Measurements from ENCODE around the gene PACC1. TPM values are rescaled to one million over a fixed set of nuclear protein-coding genes. Genes with fewer than 3 reads are reported as not detected.

PACC1 gene
- total RNA-seq, 3 donors from 2014 or later (not counting 1 experiment from before 2014, with no cell fraction given): 5.0 to 14.2 (median 11.4) TPM

DNA sequence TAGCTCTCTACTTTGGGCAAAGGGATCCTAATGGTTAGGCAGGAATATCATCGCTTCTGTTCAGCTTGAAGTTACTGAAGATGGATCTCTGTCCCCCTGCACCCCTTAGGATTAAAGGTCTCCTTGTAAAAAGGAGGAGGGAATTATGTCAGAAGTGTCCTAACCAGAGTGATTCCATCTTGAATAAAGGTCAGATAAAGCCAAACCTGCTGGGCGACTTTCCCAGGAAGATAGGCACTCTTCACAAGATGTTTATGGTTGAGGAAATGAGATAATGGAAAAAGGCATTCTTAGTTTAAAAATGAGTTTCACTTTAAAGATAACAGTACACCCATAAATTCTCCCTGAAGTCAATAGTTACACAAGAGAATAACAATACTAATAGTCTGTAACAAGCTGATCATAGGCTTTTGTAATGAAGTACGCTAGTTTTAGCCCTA is 16.3 kb upstream of the PACC1 start:
- Histone ChIP-seq H3K27ac (ENCODE audit: low read length) (no peak overlapping the region), H3K36me3 (ENCODE audit: control insufficient read depth, insufficient read depth, low read length) (no peaks in the 10 kb centered on the region), H3K4me3 (ENCODE audit: low read length) (no peak overlapping the region), H3K4me1 (ENCODE audit: control insufficient read depth, insufficient read depth, low read length) (peaks cover 7% of the 10 kb centered on the region), H3K27me3 (ENCODE audit: control insufficient read depth, insufficient read depth, low read length) (no peaks in the 10 kb centered on the region), H3K9me3 (ENCODE audit: control insufficient read depth, insufficient read depth, low read length) (no peaks in the 10 kb centered on the region)
- Mint-ChIP-seq H3K4me3 (peak overlapping the region; percentile 68), H3K36me3 (no peaks in the 10 kb centered on the region), H3K27ac (no peak overlapping the region), H3K27me3 (ENCODE audit: low read depth in 2 of 2) (peaks cover 4 to 7% of the 10 kb centered on the region in 2 donors), H3K9me3 (no peaks in the 10 kb centered on the region), H3K4me1 (peaks cover 4 to 9% of the 10 kb centered on the region in 2 donors)
- DNase-seq (no peak), ATAC-seq (no peak)
- intact Hi-C loops (cut with micrococcal nuclease): no loop called here
- TF ChIP-seq, protein P1, sequence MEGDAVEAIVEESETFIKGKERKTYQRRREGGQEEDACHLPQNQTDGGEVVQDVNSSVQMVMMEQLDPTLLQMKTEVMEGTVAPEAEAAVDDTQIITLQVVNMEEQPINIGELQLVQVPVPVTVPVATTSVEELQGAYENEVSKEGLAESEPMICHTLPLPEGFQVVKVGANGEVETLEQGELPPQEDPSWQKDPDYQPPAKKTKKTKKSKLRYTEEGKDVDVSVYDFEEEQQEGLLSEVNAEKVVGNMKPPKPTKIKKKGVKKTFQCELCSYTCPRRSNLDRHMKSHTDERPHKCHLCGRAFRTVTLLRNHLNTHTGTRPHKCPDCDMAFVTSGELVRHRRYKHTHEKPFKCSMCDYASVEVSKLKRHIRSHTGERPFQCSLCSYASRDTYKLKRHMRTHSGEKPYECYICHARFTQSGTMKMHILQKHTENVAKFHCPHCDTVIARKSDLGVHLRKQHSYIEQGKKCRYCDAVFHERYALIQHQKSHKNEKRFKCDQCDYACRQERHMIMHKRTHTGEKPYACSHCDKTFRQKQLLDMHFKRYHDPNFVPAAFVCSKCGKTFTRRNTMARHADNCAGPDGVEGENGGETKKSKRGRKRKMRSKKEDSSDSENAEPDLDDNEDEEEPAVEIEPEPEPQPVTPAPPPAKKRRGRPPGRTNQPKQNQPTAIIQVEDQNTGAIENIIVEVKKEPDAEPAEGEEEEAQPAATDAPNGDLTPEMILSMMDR (IDR thresholded peaks at IDR 0.05): no peak
- 83% methylated on average over 3 of the region's 3 CpGs for WGBS (ENCODE audit: insufficient coverage)

DNA sequence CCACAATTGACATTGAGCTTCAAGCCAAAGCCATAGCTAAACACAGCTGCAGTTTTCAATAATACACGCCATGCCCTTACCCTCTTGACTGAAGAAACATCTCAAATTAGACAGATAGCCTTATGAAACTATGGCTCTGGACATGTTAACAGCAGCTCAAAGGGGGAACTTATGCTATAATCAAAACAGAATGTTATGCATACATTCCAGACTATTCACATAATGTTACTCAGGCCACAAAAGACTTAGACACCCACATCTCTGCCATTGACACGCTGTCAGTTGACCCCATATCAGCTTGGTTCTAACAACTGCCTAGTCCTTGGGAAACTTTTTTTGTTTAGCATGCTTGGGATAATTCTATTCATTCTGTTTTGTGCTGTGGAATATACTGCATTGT is 15.7 kb upstream of the PACC1 start:
- peaks cover 4 to 7% of the 10 kb centered on the region in 2 donors for H3K27me3 Mint-ChIP-seq (ENCODE audit: low read depth in 2 of 2)
- DNase-seq (no peak), ATAC-seq (no peak)
- 92% methylated on average over 2 of the region's 2 CpGs for WGBS (ENCODE audit: insufficient coverage)
- H3K27ac Mint-ChIP-seq: no peak overlapping the region
- no peaks in the 10 kb centered on the region for H3K36me3 ChIP-seq (ENCODE audit: control insufficient read depth, insufficient read depth, low read length)
- no peaks in the 10 kb centered on the region for H3K36me3 Mint-ChIP-seq
- no peak overlapping the region for H3K4me3 ChIP-seq (ENCODE audit: low read length)
- intact Hi-C loops (cut with micrococcal nuclease): no loop called here
- TF ChIP-seq, protein P1 (IDR thresholded peaks at IDR 0.05): no peak
- no peak overlapping the region for H3K4me3 Mint-ChIP-seq
- H3K27ac ChIP-seq (ENCODE audit: low read length): no peak overlapping the region
- peaks cover 4 to 9% of the 10 kb centered on the region in 2 donors for H3K4me1 Mint-ChIP-seq
- no peaks in the 10 kb centered on the region for H3K9me3 Mint-ChIP-seq
- peaks cover 7% of the 10 kb centered on the region for H3K4me1 ChIP-seq (ENCODE audit: control insufficient read depth, insufficient read depth, low read length)
- no peaks in the 10 kb centered on the region for H3K27me3 ChIP-seq (ENCODE audit: control insufficient read depth, insufficient read depth, low read length)
- no peaks in the 10 kb centered on the region for H3K9me3 ChIP-seq (ENCODE audit: control insufficient read depth, insufficient read depth, low read length)

DNA sequence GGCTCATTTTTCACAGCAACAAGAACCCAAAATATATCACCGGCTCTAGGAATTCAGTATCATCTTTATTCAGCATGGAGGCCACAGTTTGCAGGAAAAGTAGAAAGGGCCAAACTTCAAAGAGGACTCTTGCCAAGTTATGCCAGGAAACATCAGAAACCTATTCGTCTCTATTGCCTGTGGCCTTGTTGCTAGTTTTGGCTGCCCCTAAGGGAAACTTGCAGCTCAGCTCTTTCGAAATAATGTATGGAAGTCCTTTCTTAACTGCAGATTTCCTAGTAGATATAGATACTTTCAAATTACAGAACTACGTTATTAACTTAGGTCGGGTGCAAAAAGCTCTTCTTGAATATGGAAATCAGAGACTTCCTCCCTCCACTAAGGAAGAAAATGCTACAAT is 13.8 kb upstream of the PACC1 start:
- DNase-seq (no peak), ATAC-seq (no peak)
- H3K36me3 Mint-ChIP-seq: no peaks in the 10 kb centered on the region
- no peaks in the 10 kb centered on the region for H3K36me3 ChIP-seq (ENCODE audit: control insufficient read depth, insufficient read depth, low read length)
- H3K9me3 Mint-ChIP-seq: no peaks in the 10 kb centered on the region
- H3K27me3 Mint-ChIP-seq (ENCODE audit: low read depth in 2 of 2): peaks cover 17 to 21% of the 10 kb centered on the region in 2 donors
- peaks cover 2 to 4% of the 10 kb centered on the region in 2 donors for H3K4me1 Mint-ChIP-seq
- H3K4me1 ChIP-seq (ENCODE audit: control insufficient read depth, insufficient read depth, low read length): peaks cover 4% of the 10 kb centered on the region
- no peaks in the 10 kb centered on the region for H3K9me3 ChIP-seq (ENCODE audit: control insufficient read depth, insufficient read depth, low read length)
- no peak overlapping the region for H3K27ac Mint-ChIP-seq
- H3K27me3 ChIP-seq (ENCODE audit: control insufficient read depth, insufficient read depth, low read length): no peaks in the 10 kb centered on the region
- WGBS (ENCODE audit: insufficient coverage): 81% methylated on average over 2 of the region's 5 CpGs
- TF ChIP-seq, protein P1 (IDR thresholded peaks at IDR 0.05): no peak
- H3K27ac ChIP-seq (ENCODE audit: low read length): no peak overlapping the region
- H3K4me3 Mint-ChIP-seq: no peak overlapping the region
- intact Hi-C loops (cut with micrococcal nuclease): no loop called here
- no peak overlapping the region for H3K4me3 ChIP-seq (ENCODE audit: low read length)

DNA sequence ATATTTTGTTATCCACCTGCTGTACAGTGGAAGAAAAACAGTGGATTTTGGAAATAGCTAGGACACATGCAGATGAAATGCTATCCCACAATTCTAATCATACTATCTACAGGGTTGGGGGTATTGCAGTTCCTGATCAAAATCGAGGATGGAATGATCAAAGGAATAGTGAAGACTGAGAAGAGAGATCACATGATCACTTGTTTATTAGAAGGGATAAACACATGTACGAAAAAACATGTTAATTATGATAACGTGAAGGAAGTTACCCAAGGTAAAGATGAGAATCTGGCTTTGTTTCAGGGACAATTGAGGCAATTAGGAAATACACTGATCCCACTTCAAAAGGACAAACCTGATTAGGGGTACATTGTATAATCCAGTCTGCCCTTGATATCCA is 9.2 kb upstream of the PACC1 start:
- TF ChIP-seq, protein P1 (IDR thresholded peaks at IDR 0.05): no peak
- Histone ChIP-seq H3K27me3 (ENCODE audit: control insufficient read depth, insufficient read depth, low read length) (no peaks in the 10 kb centered on the region), H3K4me3 (ENCODE audit: low read length) (no peak overlapping the region), H3K27ac (ENCODE audit: low read length) (no peak overlapping the region), H3K9me3 (ENCODE audit: control insufficient read depth, insufficient read depth, low read length) (no peaks in the 10 kb centered on the region), H3K36me3 (ENCODE audit: control insufficient read depth, insufficient read depth, low read length) (no peaks in the 10 kb centered on the region), H3K4me1 (ENCODE audit: control insufficient read depth, insufficient read depth, low read length) (no peaks in the 10 kb centered on the region)
- Mint-ChIP-seq H3K36me3 (no peaks in the 10 kb centered on the region), H3K4me3 (no peak overlapping the region), H3K27ac (no peak overlapping the region), H3K9me3 (no peaks in the 10 kb centered on the region), H3K27me3 (ENCODE audit: low read depth in 2 of 2) (peaks cover 15 to 25% of the 10 kb centered on the region in 2 donors), H3K4me1 (no peaks in the 10 kb centered on the region)
- DNase-seq: no peak
- ATAC-seq: no peak
- WGBS (ENCODE audit: insufficient coverage): 94% methylated on average over 2 of the region's 3 CpGs
- intact Hi-C loops (cut with micrococcal nuclease): no loop called here
